ENCODE measurements around the gene GRM7.
A peak's percentile ranks its signal among the peaks of the same experiment; 100 is the strongest.

GRM7 gene

DNA sequence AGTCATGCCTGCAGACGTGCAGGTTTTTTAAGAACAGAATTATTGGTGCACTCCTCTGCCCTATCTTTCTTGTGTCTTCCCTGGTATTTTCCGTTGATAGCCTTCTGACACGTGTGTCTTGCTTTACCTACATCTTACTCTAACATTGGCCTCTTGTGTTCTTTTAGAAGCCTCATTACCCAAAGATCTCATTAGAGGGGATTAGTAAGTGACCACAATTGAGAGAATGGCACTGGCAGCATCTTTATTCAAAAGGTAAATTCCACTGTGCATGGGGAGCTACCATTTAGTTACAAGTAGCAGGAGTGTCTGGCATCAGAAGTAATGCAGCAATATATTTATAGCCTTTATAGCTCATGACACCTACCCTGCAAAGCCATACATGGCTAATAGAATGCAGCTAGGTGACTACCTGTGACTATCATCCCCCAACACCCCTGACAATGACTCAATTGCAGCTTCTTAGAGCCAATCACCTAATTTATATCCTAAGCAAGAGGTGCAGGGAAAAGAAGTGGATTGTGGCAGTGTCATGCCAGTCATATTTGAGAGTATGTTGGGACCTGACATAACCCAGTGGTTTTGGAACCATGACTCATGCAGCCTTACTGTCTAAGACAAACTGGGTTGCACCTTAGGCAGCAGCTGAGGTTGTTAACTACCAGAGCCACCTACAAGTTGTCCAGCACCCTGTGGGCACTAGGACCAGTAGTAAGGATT lies 164.8 kb downstream of the GRM7 start:
- no peaks in the 10 kb centered on the region for H3K4me1 ChIP-seq
- no peaks in the 10 kb centered on the region for H4K20me1 ChIP-seq
- no peak for TF ChIP-seq Cebpa-rat (IDR thresholded peaks at IDR 0.05)
- H3K4me3 ChIP-seq: no peak overlapping the region
- H3K9me3 ChIP-seq: no peaks in the 10 kb centered on the region
- no peaks in the 10 kb centered on the region for H3K36me3 ChIP-seq
- no peaks in the 10 kb centered on the region for H3K27me3 ChIP-seq
- H3K9ac ChIP-seq: no peak overlapping the region
- no peak overlapping the region for H3K27ac ChIP-seq
- no peak overlapping the region for H3K4me2 ChIP-seq

GRCh38 chr3:7029562-7029961 lies 168.6 kb downstream of the GRM7 start:
- Histone ChIP-seq H3K4me2 (no peak overlapping the region), H3K36me3 (no peaks in the 10 kb centered on the region), H3K4me1 (no peaks in the 10 kb centered on the region), H3K9ac (no peak overlapping the region), H3K27ac (no peak overlapping the region), H3K9me3 (no peaks in the 10 kb centered on the region), H3K4me3 (no peak overlapping the region), H3K27me3 (no peaks in the 10 kb centered on the region), H4K20me1 (no peaks in the 10 kb centered on the region)
- TF ChIP-seq Cebpa-rat (IDR thresholded peaks at IDR 0.05): peak; percentile 22; the same call in 1 of the 2 replicates

GRCh38 chr3:7038394-7038793 lies 177.5 kb downstream of the GRM7 start:
- no peaks in the 10 kb centered on the region for H3K9me3 ChIP-seq
- no peak overlapping the region for H3K4me2 ChIP-seq
- no peak overlapping the region for H3K9ac ChIP-seq
- H3K27me3 ChIP-seq: no peaks in the 10 kb centered on the region
- no peaks in the 10 kb centered on the region for H3K4me1 ChIP-seq
- H3K4me3 ChIP-seq: no peak overlapping the region
- no peaks in the 10 kb centered on the region for H4K20me1 ChIP-seq
- no peaks in the 10 kb centered on the region for H3K36me3 ChIP-seq
- no peak overlapping the region for H3K27ac ChIP-seq
- TF ChIP-seq Cebpa-rat (IDR thresholded peaks at IDR 0.05): no peak

DNA sequence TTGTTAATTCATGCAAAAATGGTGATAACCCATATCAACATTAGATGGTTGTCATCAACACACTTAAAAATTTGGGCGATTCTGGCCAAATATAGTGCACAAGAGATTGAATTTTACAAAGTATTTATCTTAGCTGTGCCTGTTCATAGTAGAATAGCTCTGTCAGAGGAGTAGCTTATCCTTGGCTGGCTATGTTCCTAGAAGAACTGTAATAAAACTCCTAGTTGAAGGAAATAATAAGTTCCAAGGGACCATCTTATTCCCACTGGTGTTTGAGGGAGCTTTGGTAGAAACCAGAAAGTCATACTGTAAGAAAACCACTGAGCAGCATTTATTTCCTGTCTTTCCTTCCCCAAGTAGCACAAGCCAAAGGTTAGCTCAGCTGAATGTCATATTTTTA lies 201.8 kb downstream of the GRM7 start:
- Histone ChIP-seq H3K4me3 (no peak overlapping the region), H3K9me3 (peaks cover 5% of the 10 kb centered on the region; the same call in 1 of the 2 replicates), H3K4me1 (peaks cover 8% of the 10 kb centered on the region), H3K9ac (no peak overlapping the region), H3K27ac (no peak overlapping the region), H3K27me3 (no peaks in the 10 kb centered on the region), H4K20me1 (no peaks in the 10 kb centered on the region), H3K4me2 (peak overlapping the region; percentile 4; the same call in 1 of the 2 replicates), H3K36me3 (no peaks in the 10 kb centered on the region)
- TF ChIP-seq Cebpa-rat (IDR thresholded peaks at IDR 0.05): no peak

DNA sequence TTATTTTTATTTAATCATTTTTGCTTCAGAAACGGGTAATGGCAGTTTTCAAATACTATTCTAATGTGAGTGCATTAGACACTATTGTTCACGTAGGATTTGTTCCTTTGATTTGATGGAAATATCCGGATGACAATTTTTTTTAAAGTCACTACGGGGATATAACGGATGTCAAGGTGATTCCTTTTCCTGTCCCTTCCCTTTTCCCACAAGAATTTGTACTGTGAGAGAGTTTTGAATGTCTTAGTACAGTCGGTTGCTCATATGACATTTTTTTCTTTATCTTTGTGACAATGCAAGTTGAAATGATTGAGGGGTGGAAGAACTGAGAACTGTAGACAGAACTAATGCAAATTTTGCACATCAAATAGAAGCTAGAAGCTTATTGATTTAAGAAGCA lies 209.5 kb downstream of the GRM7 start:
- H3K9ac ChIP-seq: no peak overlapping the region
- TF ChIP-seq Cebpa-rat (IDR thresholded peaks at IDR 0.05): no peak
- no peaks in the 10 kb centered on the region for H4K20me1 ChIP-seq
- no peak overlapping the region for H3K27ac ChIP-seq
- no peak overlapping the region for H3K4me3 ChIP-seq
- peaks cover 9% of the 10 kb centered on the region for H3K4me1 ChIP-seq
- no peaks in the 10 kb centered on the region for H3K36me3 ChIP-seq
- no peak overlapping the region for H3K4me2 ChIP-seq
- H3K9me3 ChIP-seq: peaks cover 5% of the 10 kb centered on the region; the same call in 1 of the 2 replicates
- H3K27me3 ChIP-seq: no peaks in the 10 kb centered on the region

GRCh38 chr3:7074217-7074616 lies 213.3 kb downstream of the GRM7 start:
- Histone ChIP-seq H3K9me3 (no peaks in the 10 kb centered on the region), H4K20me1 (no peaks in the 10 kb centered on the region), H3K27me3 (no peaks in the 10 kb centered on the region), H3K4me2 (no peak overlapping the region), H3K36me3 (no peaks in the 10 kb centered on the region), H3K4me3 (no peak overlapping the region), H3K9ac (no peak overlapping the region), H3K4me1 (peaks cover 11% of the 10 kb centered on the region), H3K27ac (no peak overlapping the region)
- no peak for TF ChIP-seq Cebpa-rat (IDR thresholded peaks at IDR 0.05)

DNA sequence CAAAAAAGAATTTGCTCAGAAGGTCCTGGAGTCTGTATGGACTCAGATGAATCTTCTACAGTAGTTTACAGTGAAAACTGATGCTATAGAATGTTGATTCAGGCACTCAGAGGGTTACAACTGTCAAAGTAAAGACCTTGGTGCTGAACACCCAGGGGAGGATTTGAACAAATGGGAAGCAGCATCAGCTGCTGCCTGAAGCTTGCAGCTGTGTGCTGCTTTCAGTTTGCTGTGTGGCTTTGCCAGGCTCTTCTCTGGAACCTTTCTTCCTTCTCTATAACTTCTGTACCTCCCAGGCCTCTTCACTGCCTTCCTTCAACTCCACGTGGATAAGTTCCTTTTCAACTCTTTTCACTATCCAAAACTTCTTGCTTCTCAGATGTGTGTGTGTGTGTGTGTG lies 214.2 kb downstream of the GRM7 start:
- Histone ChIP-seq H3K27me3 (no peaks in the 10 kb centered on the region), H4K20me1 (no peaks in the 10 kb centered on the region), H3K36me3 (no peaks in the 10 kb centered on the region), H3K9ac (no peak overlapping the region), H3K27ac (no peak overlapping the region), H3K4me2 (peak overlapping the region; percentile 36), H3K4me3 (no peak overlapping the region), H3K4me1 (peaks cover 11% of the 10 kb centered on the region), H3K9me3 (no peaks in the 10 kb centered on the region)
- TF ChIP-seq Cebpa-rat (IDR thresholded peaks at IDR 0.05): no peak

GRCh38 chr3:7075901-7076300 lies 215.0 kb downstream of the GRM7 start:
- Histone ChIP-seq H4K20me1 (no peaks in the 10 kb centered on the region), H3K36me3 (no peaks in the 10 kb centered on the region), H3K4me3 (no peak overlapping the region), H3K9me3 (no peaks in the 10 kb centered on the region), H3K4me1 (peaks cover 11% of the 10 kb centered on the region), H3K4me2 (no peak overlapping the region), H3K27ac (no peak overlapping the region), H3K9ac (no peak overlapping the region), H3K27me3 (no peaks in the 10 kb centered on the region)
- TF ChIP-seq Cebpa-rat (IDR thresholded peaks at IDR 0.05): no peak

GRCh38 chr3:7082244-7082643 lies 221.3 kb downstream of the GRM7 start:
- no peak overlapping the region for H3K4me3 ChIP-seq
- no peak overlapping the region for H3K9ac ChIP-seq
- H3K27ac ChIP-seq: no peak overlapping the region
- H3K9me3 ChIP-seq: no peaks in the 10 kb centered on the region
- H3K4me1 ChIP-seq: no peaks in the 10 kb centered on the region
- no peaks in the 10 kb centered on the region for H3K27me3 ChIP-seq
- TF ChIP-seq Cebpa-rat (IDR thresholded peaks at IDR 0.05): no peak
- no peak overlapping the region for H3K4me2 ChIP-seq
- no peaks in the 10 kb centered on the region for H4K20me1 ChIP-seq
- no peaks in the 10 kb centered on the region for H3K36me3 ChIP-seq

- TF ChIP-seq Cebpa-rat (IDR thresholded peaks at IDR 0.05): no peak
- H3K36me3 ChIP-seq: no peaks in the 10 kb centered on the region
- H4K20me1 ChIP-seq: no peaks in the 10 kb centered on the region
- H3K4me2 ChIP-seq: no peak overlapping the region
- no peaks in the 10 kb centered on the region for H3K9me3 ChIP-seq
- no peak overlapping the region for H3K27ac ChIP-seq
- no peaks in the 10 kb centered on the region for H3K27me3 ChIP-seq
- H3K9ac ChIP-seq: no peak overlapping the region
- no peaks in the 10 kb centered on the region for H3K4me1 ChIP-seq
- H3K4me3 ChIP-seq: no peak overlapping the region
These were observed 225.5 kb downstream of the GRM7 start for GRCh38 chr3:7086417-7086816.

DNA sequence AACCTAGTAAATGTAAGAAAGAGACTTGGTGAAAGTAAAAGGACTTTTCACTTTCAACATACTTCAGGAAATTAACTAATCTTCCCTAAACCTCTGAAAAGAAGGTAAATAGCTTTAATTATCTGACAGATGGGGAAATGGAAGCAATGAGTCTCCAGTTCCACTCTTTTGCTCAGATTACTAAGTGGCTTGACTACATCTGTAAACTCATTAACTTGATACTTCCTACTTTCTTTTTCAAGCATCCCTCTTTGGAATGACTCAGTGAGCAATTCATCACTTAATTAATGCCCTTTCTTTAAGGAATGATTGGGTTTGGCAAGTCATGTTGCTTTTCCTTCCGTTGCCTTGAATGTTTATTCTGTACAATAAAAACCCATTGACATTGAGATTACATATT lies 234.2 kb downstream of the GRM7 start:
- Histone ChIP-seq H3K4me2 (no peak overlapping the region), H3K36me3 (no peaks in the 10 kb centered on the region), H4K20me1 (no peaks in the 10 kb centered on the region), H3K9me3 (no peaks in the 10 kb centered on the region), H3K27me3 (no peaks in the 10 kb centered on the region), H3K4me1 (no peaks in the 10 kb centered on the region), H3K27ac (no peak overlapping the region), H3K9ac (no peak overlapping the region), H3K4me3 (no peak overlapping the region)
- no peak for TF ChIP-seq Cebpa-rat (IDR thresholded peaks at IDR 0.05)

All from BLaER1 (cell line).